ENCODE results near the gene TYK2. TPM values are rescaled to one million over a fixed set of nuclear protein-coding genes. Genes with fewer than 3 reads are reported as not detected.
"Not testable (repeated sequence)": the region's sequence is repeated elsewhere in the genome, so short reads cannot be mapped to it uniquely, and the experiment has no call there.

The TYK2 gene
- total RNA-seq, 1 donor from 2014 or later = 60.3 TPM

DNA sequence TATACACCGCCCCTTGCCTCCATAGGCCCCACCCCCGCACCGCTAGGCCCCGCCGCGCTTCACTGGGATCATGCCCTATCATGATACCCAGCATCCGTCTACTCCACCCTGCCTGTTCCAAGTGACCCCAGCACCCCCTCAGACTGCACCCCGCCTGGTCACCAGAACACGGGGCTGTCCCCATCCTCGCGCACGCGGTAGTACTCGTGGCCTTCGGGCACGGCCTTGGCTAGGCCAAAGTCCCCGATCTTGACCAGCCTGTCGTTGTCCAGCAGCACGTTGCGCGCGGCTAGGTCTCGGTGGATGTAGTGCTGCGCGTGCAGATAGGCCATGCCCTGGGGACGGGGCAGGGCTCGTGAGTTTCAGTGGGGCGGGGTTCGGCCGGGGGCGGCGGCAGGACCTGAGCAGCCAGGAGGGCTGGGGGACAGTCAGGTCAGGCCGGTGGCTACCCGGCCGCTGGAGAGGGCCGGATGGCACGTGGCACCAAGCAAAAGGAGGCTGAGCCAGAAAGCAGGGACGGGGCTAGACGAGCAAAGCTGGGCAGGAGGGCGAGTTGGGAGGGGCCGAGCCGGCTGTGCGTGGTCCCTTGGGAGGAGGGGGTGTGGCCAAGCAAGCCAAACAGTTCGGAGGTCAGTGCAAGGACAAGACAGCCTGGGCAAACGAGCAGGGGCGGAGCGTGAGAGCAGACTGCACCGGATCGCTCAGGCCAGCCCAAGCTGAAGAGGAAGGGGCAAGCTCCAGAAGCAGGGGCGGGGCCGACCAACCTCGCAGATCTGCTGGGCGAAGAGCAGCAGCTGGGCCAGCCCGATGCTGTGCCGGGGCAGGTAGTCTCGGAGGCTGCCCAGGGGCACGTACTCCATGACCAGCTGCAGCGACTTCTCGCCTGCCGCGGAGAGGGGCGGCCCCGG, 27.4 kb downstream of the TYK2 start:
- intact Hi-C loops (cut with DNase I) = no loop called here
- DNase-seq (peak; percentile 89), ATAC-seq (ENCODE audit: poor library complexity) (peak; percentile 86)

DNA sequence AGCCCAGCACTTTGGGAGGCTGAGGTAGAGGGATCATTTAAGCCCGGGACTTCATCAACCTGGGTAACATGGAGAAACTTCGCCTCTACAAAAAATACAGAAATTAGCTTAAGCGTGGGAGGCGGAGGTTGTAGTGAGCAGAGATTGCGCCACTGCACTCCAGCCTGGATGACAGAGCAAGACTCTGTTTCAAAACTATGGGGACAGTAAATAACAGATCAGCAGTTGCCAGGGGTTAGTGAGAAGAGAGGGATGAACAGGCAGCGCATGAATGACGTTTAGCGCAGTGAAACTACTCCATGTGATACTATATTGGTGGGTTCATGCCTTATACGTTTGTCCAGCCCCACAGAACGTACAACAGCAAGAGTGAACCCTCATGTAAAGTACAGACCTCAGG, 33.9 kb downstream of the TYK2 start:
- peak; percentile 60 for ATAC-seq (ENCODE audit: poor library complexity)
- intact Hi-C loops (cut with DNase I) = no loop called here
- DNase-seq = peak; percentile 75

DNA sequence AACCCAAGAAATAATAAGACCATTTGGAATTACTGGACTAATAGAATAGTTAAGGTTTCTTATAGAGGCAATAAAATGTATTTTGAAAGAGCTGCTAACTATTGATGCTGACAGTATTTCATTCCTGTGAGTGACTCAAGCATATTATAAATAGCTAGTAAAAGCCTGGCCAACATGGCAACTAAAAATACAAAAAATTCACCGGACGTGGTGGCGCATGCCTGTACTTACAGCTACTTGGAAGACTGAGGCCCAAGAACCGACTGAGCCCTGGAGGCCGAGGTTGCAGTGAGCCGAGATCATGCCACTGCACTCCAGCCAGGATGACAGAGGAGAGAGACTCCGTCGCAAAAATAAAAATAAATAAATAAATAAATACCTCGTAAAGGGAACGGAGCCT, 35.6 kb downstream of the TYK2 start:
- intact Hi-C loops (cut with DNase I) = no loop called here
- ATAC-seq (ENCODE audit: poor library complexity) (no peak), DNase-seq (no peak)

DNA sequence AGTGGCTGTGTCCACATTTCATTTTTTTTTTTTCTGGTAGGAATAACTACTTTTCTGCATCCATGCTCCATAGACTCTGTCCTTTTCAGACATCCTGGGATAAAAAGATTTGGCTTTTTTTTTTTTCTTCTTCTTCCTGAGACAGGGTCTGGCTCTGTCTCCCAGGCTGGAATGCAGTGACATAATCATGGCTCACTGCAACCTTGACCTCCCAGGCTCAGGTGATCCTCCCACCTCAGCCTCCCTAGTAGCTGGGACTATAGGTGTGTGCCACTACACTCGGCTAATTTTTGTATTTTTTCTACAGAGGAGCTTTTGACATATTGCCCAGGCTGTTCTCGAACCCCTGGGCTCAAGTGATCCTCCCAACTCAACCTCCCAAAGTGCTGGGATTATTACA, 36.9 kb downstream of the TYK2 start:
- ATAC-seq (ENCODE audit: poor library complexity) (no peak), DNase-seq (no peak)
- intact Hi-C loops (cut with DNase I) = no loop called here

DNA sequence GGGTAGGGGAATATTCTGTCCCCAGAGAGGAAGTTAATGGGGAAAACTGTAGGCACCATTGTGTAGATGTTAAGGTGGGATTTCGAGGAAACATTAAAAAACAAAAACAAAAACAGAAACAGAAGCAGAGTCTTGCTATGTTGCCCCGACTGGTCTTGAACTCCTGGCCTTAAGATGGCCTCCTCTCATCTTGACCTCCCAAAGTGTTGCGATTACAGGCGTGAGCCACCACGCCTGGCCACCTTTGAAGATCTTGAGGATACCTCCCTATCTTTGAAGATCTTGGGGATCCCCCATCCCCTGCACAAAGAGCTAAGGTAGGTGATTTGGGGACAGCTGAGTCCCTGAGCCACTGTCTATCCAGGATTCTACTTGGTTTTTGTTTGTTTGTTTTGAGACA, 40.4 kb downstream of the TYK2 start:
- DNase-seq (no peak), ATAC-seq (ENCODE audit: poor library complexity) (no peak)
- intact Hi-C loops (cut with DNase I) = no loop called here

DNA sequence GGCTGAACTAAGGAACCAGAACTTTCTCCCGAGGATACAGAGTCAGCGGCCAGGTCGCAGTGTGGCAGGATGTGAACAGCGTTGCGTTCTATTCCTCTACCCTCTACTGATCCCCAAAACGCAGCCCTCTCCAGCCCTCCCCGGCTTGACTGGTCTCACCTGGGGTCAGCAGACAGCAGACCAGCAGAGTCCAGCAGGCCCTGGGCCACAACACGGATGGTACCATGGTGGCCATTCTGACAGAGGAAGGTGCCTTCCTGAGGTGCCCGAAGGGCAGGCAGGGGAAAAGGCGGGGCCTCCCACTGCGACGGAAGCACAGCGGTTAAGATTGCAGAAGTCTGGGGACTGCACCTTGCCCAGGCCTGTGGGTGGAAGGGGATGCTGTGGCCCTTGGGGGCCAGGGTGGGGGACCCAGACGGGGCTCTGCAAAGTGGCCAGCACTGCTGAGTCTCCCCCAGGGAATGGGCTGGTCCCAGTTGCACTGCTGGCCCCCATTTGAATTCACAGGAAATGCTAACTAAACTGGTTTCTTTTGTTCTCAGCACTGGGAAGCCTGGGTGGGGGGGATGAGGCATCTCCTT, 40.9 kb downstream of the TYK2 start, which contains the start of gene ICAM3:
TSS of gene ICAM3 (minus strand) at position 245 of the 581 bp plus-strand sequence. CDS start at position 235, 10 bp downstream.
- intact Hi-C loops (cut with DNase I) = no loop called here
- DNase-seq (peak; percentile 64), ATAC-seq (ENCODE audit: poor library complexity) (no peak)

DNA sequence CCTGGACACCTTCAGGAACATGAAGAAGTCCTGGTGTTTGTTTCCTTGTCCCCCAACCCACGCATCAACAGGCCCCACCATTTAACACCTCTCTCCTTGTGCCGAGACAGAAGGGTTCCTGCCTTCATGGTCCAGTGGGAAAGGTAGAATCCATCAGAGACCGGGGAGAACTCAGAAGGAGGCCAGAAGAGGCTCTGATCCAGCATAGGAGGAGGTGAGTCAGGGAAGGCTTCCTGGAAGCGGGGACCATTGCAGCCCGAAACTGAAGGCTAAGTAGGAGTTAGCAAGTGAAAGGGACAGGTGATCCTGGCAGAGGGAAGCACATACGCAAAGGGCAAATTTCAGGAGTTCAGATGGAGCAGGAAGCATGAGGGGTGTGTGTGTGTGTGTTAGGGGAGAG, 41.4 kb downstream of the TYK2 start:
- ATAC-seq (ENCODE audit: poor library complexity) (no peak), DNase-seq (no peak)
- intact Hi-C loops (cut with DNase I) = no loop called here

GRCh38 chr19:10336725-10337124, 43.6 kb downstream of the TYK2 start:
- DNase-seq; intact Hi-C loops (cut with DNase I); ATAC-seq (ENCODE audit: poor library complexity): not testable (repeated sequence)

DNA sequence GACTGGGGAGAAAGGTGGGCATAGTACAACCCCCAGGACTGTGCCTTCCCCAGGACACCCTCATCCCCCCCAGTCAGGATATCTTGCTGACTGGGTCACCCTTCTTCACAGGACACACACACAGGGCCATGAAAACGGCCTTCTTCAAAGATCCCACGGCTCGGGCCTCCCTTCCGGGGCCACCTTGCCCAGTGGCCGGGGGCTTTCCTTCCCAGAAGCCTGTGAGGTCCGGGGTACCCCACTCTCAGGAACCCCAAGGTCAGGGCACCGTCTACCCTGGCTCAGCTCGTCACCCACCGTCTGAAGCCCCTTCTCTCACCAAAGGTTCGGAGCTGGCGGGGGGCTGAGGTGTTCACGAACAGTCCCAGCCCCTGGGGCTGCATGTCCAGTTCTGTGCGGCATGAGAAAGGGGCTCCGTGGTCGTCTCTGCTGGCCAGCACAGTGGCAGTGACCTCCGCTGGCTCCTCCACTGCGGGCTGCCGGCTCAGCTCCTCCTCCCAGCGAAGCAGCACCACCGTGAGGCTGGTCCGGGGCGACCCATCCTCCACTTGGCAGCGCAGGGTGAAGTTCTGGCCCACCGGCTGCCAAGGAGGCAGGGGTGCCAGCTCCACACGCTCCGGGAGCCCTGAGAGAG, 44.9 kb downstream of the TYK2 start:
- DNase-seq (peak; percentile 57), ATAC-seq (ENCODE audit: poor library complexity) (no peak)
- intact Hi-C loops (cut with DNase I) = no loop called here

DNA sequence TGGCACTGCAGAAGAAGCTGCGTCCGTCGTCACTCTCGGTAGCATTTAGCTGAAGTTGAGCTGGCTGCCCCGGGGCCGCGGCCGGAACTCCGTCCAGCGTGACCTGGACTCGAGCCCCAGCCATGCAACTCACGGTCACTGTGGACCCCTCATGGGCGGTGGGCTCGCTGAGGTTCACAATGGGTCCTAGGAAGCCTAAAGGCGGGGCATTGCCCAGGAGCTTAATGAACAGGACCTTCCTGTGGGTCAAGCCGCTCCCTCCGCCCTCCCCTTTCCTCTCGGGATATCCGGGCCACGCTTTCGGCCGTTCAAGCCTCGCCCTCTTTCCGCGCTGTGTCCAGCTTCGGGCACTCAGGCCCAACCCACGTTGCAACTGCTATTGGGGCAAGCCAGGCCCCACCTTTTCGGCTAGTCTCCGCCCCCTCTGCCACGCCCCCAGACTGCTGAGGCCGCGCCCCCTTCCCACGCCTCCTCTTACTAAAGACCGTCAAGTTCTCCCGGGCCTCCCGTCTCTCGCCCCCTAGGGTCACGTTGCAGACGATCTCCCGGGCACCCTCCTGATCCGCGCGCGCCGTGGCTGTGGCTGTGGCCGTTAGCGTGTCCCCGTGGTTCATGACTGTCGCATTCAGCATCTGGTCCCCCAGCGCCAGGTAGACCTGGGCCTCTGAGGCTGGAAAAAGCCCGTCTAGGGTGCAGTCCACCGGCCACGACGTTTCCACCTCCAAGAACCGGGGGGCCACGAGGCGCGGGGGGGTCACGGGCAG, 45.6 kb downstream of the TYK2 start:
- intact Hi-C loops (cut with DNase I) = no loop called here
- peak; percentile 96 for DNase-seq
- ATAC-seq (ENCODE audit: poor library complexity) = peak; percentile 87

DNA sequence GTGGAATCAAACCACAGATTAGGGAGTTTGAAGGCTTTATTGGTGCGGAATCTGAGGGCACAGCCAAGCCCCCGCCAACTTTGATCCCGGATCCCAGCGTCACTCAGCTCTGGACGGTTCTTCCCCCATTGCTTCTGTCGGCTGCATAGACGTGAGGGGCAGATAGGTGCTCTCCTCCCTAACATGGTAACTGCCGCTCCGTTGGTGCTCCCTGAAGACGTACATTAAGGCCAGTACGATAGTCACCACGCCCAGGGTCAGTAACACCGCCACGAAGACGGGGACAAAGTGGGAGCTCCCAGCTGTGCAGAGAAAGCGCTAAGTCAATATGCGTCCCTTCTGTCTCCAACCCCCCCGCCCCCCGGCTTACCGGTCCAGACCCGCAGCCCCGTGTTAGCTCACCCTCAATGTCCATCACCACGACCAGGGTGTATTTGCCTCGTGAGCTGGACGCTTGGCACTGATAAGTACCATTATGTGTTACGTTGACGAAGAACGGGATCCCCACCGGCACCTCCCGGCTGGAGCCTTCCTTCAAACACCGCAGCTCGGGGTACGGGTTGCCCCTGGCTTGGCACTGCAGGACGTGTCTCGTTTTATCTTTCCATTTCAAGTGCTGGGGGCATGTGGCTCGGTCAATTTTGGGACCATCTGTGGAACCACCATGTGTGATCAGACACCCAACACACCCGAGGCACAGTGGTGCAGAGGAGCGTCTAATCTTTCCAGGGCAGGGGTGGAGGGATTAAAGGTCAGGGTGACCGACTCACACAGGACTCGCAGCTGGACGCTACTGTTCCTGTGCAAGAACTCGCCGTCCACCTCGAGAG, 46.4 kb downstream of the TYK2 start:
- peak; percentile 0 for ATAC-seq (ENCODE audit: poor library complexity)
- DNase-seq = no peak
- intact Hi-C loops (cut with DNase I) = no loop called here

GRCh38 chr19:10332965-10333757, 47.2 kb downstream of the TYK2 start, which contains the start of gene RAVER1:
RAVER1 (minus strand) TSS chr19:10333529; CDS start chr19:10333507, 22 bp downstream.
- ATAC-seq (ENCODE audit: poor library complexity) (peak; percentile 94), DNase-seq (peak; percentile 99)
- intact Hi-C loops (cut with DNase I) = no loop called here

DNA sequence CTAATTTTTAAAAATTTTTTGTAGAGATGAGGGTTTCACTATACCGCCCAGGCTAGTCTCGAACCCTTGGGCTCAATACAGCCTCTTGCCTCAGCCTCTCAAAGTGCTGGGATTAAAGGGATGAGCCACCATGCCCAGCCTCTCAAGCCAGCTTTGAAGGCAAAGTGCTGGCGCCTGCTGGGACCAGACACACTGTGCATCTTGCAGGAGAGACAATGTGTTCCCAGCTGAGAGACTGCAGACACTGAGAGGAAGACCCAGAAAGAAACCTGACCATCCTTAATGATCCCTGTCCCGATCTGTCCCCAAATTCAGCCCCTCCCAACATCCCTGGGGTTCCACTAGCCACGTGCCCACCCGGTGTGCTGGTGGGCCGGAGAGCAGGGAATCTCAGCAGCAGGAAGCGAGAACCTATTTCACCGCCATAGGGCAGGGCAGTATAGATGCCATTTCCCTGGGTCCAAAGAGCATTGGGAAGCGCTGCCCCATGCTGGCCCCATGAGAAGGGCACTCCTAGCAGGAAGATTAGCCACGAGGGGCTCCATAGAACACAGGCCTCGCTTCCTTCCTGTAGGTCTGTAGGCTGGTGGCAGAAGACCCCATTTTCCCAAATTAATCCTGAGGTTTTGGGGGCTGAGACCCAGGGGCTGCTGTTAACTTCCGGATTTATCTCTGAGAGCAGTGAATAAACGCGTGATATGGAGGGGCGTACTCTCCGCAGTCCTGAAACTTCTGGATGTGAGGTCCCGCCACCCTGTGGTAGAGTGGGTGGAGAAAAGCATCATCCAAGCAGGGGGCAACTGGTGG, 48.0 kb downstream of the TYK2 start:
- no peak for ATAC-seq (ENCODE audit: poor library complexity)
- intact Hi-C loops (cut with DNase I) = no loop called here
- no peak for DNase-seq

- DNase-seq (no peak), ATAC-seq (ENCODE audit: poor library complexity) (no peak)
- intact Hi-C loops (cut with DNase I) = no loop called here
Observed at GRCh38 chr19:10329555-10329954, 50.8 kb downstream of the TYK2 start.

DNA sequence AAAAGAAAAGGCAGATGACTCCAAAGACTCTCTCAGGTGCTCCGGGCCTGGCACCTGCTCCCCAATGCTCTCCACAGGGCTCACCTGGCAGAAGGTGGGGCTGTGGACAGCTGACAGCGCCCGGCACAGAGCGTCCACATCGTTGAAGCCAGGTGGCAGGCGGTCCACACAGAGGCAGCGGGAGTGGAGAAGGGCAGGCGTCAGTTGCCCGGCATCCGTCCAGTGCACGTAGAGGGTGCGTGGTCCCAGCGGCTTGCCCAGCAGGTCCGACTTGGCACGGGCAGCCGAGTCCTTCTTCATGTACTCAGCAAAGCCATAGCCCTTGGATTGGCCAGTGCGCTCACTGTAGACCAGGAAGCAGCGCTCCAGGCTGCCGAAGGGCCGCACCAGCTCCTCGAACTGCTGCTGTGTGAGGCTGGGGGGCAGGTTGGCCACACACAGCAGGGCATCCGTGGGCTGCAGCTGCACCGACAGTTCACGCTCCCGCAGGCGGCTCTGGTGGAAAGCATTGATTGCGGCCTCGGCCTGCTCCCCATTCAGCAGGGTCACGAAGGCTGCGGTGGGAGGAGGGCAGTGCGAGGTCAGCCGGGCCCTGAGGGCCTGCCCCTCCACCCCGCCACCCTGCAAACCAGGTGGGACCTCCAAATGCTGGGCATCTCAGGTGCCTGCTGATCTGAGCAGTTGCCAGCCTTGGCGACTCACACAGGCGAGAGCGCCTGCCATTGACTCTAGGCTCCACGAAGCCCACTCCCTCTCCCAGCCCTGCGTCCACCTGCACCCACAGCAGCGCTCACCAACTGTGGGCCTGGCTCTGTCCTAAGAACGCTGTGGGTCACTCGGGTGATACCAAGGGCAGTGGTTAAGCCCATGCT, 51.6 kb downstream of the TYK2 start:
- intact Hi-C loops (cut with DNase I) = no loop called here
- no peak for DNase-seq

GRCh38 chr19:10327793-10328192, 52.6 kb downstream of the TYK2 start:
- ATAC-seq (ENCODE audit: poor library complexity) (no peak), DNase-seq (no peak)
- intact Hi-C loops (cut with DNase I) = no loop called here

More for the DNA sequence above, 51.6 kb downstream of the TYK2 start:
- ATAC-seq (ENCODE audit: poor library complexity) = no peak
